CD4-positive, alpha-beta T cell treated with Interferon alpha-2 for 1 hour (primary cell): ENCODE measurements around the gene FOXP1.

ENCODE experiments used
- DNase-seq, 2 donors: peaks; one replicate each; pipeline ENCODE4 v3.0.0-alpha.2; 2020 to 2022

The FOXP1 gene

GRCh38 chr3:71088019-71088708 lies 495.4 kb downstream of the FOXP1 start:
- DNase-seq, result no peak

- DNase-seq, result peak; percentile 15 to 72
Observed at GRCh38 chr3:71087143-71088018, 496.1 kb downstream of the FOXP1 start.

GRCh38 chr3:71086777-71087142 lies 496.8 kb downstream of the FOXP1 start:
- DNase-seq, result no peak

GRCh38 chr3:71083726-71084131 lies 499.8 kb downstream of the FOXP1 start:
- DNase-seq, result peak in 1 of 2 donors; percentile 28

- DNase-seq, result no peak
Observed at GRCh38 chr3:71082833-71083232, 500.7 kb downstream of the FOXP1 start.

GRCh38 chr3:71080517-71081083 lies 502.9 kb downstream of the FOXP1 start:
- DNase-seq, result no peak

GRCh38 chr3:71078723-71079525 lies 504.6 kb downstream of the FOXP1 start:
- DNase-seq, result no peak

GRCh38 chr3:71078199-71078598 lies 505.3 kb downstream of the FOXP1 start:
- DNase-seq, result no peak

- no peak for DNase-seq
Observed at GRCh38 chr3:71077070-71077469, 506.5 kb downstream of the FOXP1 start.

GRCh38 chr3:71076361-71077002 lies 507.0 kb downstream of the FOXP1 start:
- no peak for DNase-seq

GRCh38 chr3:71075494-71075893 lies 508.0 kb downstream of the FOXP1 start:
- DNase-seq, result no peak

GRCh38 chr3:71074423-71074822 lies 509.1 kb downstream of the FOXP1 start:
- no peak for DNase-seq

- DNase-seq, result no peak
Observed at GRCh38 chr3:71072986-71073385, 510.5 kb downstream of the FOXP1 start.

GRCh38 chr3:71072287-71072686 lies 511.2 kb downstream of the FOXP1 start:
- no peak for DNase-seq

GRCh38 chr3:71070497-71071463 lies 512.7 kb downstream of the FOXP1 start:
- no peak for DNase-seq

GRCh38 chr3:71069797-71070196 lies 513.7 kb downstream of the FOXP1 start:
- peak; percentile 69 to 77 for DNase-seq

GRCh38 chr3:71067977-71068654 lies 515.4 kb downstream of the FOXP1 start:
- DNase-seq, result peak in 1 of 2 donors; percentile 36

- peak; percentile 18 to 47 for DNase-seq
Observed at GRCh38 chr3:71066849-71067261, 516.7 kb downstream of the FOXP1 start.

- peak; percentile 22 to 72 for DNase-seq
Observed at GRCh38 chr3:71066356-71066755, 517.2 kb downstream of the FOXP1 start.

GRCh38 chr3:71065764-71066013 lies 517.8 kb downstream of the FOXP1 start:
- no peak for DNase-seq
